Coronary artery (tissue), 2 donors: ENCODE measurements around the gene PPM1D.

ENCODE experiments used
- DNase-seq: peaks from one replicate; pipeline ENCODE4 v3.0.0-alpha.2; 2017; ENCODE audit warnings: low spot score
- H3K27ac ChIP-seq, 2 donors: fragments of 200-600 bp; sonication (generic); one replicate each; pipeline ENCODE4 v1.5.1; 2016 to 2019
- H3K4me3 ChIP-seq: fragments of 200-600 bp; sonication (generic); 2 replicates; pipeline ENCODE4 v1.5.1; 2016; ENCODE audit warnings: mild to moderate bottlenecking, moderate library complexity
- TF ChIP-seq, protein P1 (sequence below): fragments of 200-600 bp; sonication (generic); IDR thresholded peaks from one replicate; pipeline ENCODE4 v1.5.1; 2019; ENCODE audit warnings: antibody characterized with exemption

PPM1D gene

GRCh38 chr17:60695960-60696359, 96.0 kb downstream of the PPM1D start:
- Histone ChIP-seq H3K27ac (no peak overlapping the region), H3K4me3 (no peak overlapping the region)
- TF ChIP-seq, protein P1, sequence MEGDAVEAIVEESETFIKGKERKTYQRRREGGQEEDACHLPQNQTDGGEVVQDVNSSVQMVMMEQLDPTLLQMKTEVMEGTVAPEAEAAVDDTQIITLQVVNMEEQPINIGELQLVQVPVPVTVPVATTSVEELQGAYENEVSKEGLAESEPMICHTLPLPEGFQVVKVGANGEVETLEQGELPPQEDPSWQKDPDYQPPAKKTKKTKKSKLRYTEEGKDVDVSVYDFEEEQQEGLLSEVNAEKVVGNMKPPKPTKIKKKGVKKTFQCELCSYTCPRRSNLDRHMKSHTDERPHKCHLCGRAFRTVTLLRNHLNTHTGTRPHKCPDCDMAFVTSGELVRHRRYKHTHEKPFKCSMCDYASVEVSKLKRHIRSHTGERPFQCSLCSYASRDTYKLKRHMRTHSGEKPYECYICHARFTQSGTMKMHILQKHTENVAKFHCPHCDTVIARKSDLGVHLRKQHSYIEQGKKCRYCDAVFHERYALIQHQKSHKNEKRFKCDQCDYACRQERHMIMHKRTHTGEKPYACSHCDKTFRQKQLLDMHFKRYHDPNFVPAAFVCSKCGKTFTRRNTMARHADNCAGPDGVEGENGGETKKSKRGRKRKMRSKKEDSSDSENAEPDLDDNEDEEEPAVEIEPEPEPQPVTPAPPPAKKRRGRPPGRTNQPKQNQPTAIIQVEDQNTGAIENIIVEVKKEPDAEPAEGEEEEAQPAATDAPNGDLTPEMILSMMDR, result no peak
- no peak for DNase-seq

- no peak for DNase-seq
- Histone ChIP-seq H3K27ac (no peak overlapping the region), H3K4me3 (no peak overlapping the region)
- TF ChIP-seq, protein P1, result no peak
These were observed 99.1 kb downstream of the PPM1D start for GRCh38 chr17:60699090-60699489.

- no peak overlapping the region for H3K4me3 ChIP-seq
- TF ChIP-seq, protein P1, result no peak
- no peak for DNase-seq
- H3K27ac ChIP-seq, result no peak overlapping the region
These were observed 104.2 kb downstream of the PPM1D start for GRCh38 chr17:60704170-60704569.

GRCh38 chr17:60712675-60713074, 112.7 kb downstream of the PPM1D start:
- no peak overlapping the region for H3K4me3 ChIP-seq
- DNase-seq, result no peak
- TF ChIP-seq, protein P1, result no peak
- no peak overlapping the region for H3K27ac ChIP-seq

DNA sequence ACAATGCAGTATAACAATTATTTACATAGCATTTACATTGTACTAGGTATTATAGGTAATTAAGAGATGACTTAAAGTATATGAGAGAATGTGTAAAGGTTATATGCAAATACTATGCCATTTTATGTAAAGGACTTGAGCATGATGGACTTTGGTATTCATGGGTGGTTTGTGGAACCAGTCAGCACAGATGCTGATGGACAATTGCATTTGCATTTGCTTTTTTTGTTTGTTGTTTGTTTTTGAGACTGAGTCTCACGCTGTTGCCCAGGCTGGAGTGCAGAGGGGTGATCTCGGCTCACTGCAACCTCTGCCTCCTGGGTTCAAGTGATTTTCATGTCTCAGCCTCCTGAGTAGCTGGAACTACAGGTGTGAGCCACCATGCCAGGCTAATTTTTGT, 113.6 kb downstream of the PPM1D start:
- DNase-seq, result no peak
- TF ChIP-seq, protein P1, result no peak
- Histone ChIP-seq H3K4me3 (no peak overlapping the region), H3K27ac (no peak overlapping the region)
